ENCODE data around the gene AVPR2.

DNA sequence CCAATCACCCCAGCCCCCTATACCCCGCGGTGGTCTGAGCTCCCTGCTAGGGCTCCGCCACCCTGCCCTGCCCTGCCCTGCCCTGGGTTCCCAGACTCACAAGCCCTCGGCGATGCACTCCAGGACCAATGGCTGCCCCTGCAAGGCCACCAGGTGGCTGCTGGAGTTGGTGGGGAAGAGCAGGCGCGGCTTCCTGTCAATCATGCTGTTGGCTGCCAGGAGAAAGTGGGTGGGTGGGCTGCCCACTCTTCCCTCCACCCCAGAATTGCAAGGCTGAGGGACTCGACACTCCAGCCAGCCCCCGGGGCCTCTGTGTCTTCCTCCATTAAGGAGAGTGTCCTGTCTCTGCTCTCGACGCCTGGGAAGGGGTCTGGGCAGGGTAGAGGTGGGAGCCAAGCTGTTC lies 34.2 kb upstream of the AVPR2 start:
- TF ChIP-seq RAD21 (IDR thresholded peaks at IDR 0.05; ENCODE audit: low read depth) (no peak), CREB1 (IDR thresholded peaks at IDR 0.05; ENCODE audit: low read depth) (no peak), YY1 (IDR thresholded peaks at IDR 0.05; ENCODE audit: low read depth) (no peak), TEAD4 (IDR thresholded peaks at IDR 0.05) (no peak), EP300 (IDR thresholded peaks at IDR 0.05; ENCODE audit: borderline replicate concordance) (no peak), ZBTB7A (IDR thresholded peaks at IDR 0.05; ENCODE audit: low read depth) (no peak), NFIC (IDR thresholded peaks at IDR 0.05) (no peak), USF1 (IDR thresholded peaks at IDR 0.05) (no peak), REST (IDR thresholded peaks at IDR 0.05; ENCODE audit: low read depth) (no peak), CEBPB (IDR thresholded peaks at IDR 0.05) (no peak), TAF1 (IDR thresholded peaks at IDR 0.05; ENCODE audit: low read depth) (no peak), FOXM1 (IDR thresholded peaks at IDR 0.05; ENCODE audit: borderline replicate concordance, low read depth) (no peak)

Measured in Ishikawa (cell line).